Spleen (tissue), 11 donors: ENCODE results near the gene ALKBH5. TPM values are rescaled to one million over a fixed set of nuclear protein-coding genes. Genes with fewer than 3 reads are reported as not detected.
"Not testable (repeated sequence)": the region's sequence is repeated elsewhere in the genome, so short reads cannot be mapped to it uniquely, and the experiment has no call there.

Experiments
- DNase-seq: peaks from one replicate; pipeline ENCODE4 v3.0.0-alpha.2; 2020
- H3K27ac ChIP-seq, 8 donors: fragments of 200-600 bp; sonication (generic) in 7 of 8; 1 replicate in 4 of 8; 2 replicates in 4 of 8; pipeline versions ENCODE4 v1.5.0 to v1.8.0; 2016 to 2021; ENCODE audit warnings: inconsistent platforms in 4 of 8, mild to moderate bottlenecking in 4 of 8, moderate library complexity in 1 of 8
- H3K27me3 ChIP-seq, 7 donors: fragments of 200-600 bp; sonication (generic) in 6 of 7; replicated peaks in 1 of 7; 1 replicate in 4 of 7; 2 replicates in 3 of 7; pipeline versions ENCODE4 v1.5.0 to v1.8.0; 2016 to 2021; ENCODE audit warnings: inconsistent platforms in 3 of 7, mild to moderate bottlenecking in 1 of 7
- H3K36me3 ChIP-seq, 6 donors: fragments of 200-600 bp; sonication (generic) in 5 of 6; 1 replicate in 4 of 6; 2 replicates in 2 of 6; pipeline versions ENCODE4 v1.5.0 to v1.8.0; 2016 to 2021; ENCODE audit warnings: inconsistent platforms in 2 of 6
- H3K4me1 ChIP-seq, 6 donors: fragments of 200-600 bp; sonication (generic) in 5 of 6; 1 replicate in 3 of 6; 2 replicates in 3 of 6; pipeline versions ENCODE4 v1.5.0 to v1.8.0; 2016 to 2021; ENCODE audit warnings: inconsistent platforms in 3 of 6
- H3K4me3 ChIP-seq, 8 donors: fragments of 200-600 bp; sonication (generic) in 7 of 8; 1 replicate in 4 of 8; 2 replicates in 4 of 8; pipeline versions ENCODE4 v1.5.0 to v1.8.0; 2016 to 2021; ENCODE audit warnings: inconsistent platforms in 4 of 8, mild to moderate bottlenecking in 4 of 8, moderate library complexity in 2 of 8
- H3K9me3 ChIP-seq, 8 donors: fragments of 200-600 bp; sonication (generic) in 7 of 8; 1 replicate in 4 of 8; 2 replicates in 4 of 8; pipeline versions ENCODE4 v1.5.0 to v1.8.0; 2016 to 2021; ENCODE audit warnings: inconsistent platforms in 4 of 8
- CTCF ChIP-seq, 11 experiments: fragments of 200-600 bp in 7 of 11; fragments of 450-650 bp in 4 of 11; sonication (generic) in 4 of 11; IDR thresholded peaks in 8 of 11; conservative IDR thresholded peaks in 3 of 11; 1 replicate in 7 of 11; 2 replicates in 4 of 11; pipeline versions ENCODE4 v1.4.0 to v1.8.0; 2016 to 2021; ENCODE audit warnings: antibody characterized with exemption in 11 of 11, inconsistent platforms in 4 of 11, mild to moderate bottlenecking in 1 of 11
- POLR2A ChIP-seq, 3 donors: fragments of 450-650 bp; IDR thresholded peaks; one replicate each; pipeline ENCODE4 v1.5.1; 2017; ENCODE audit warnings: antibody characterized with exemption in 3 of 3, mild to moderate bottlenecking in 1 of 3
- POLR2AphosphoS5 ChIP-seq, 3 donors: sonication (generic); formaldehyde crosslinking; IDR thresholded peaks; one replicate each; pipeline ENCODE4 v1.5.1; 2017; ENCODE audit warnings: antibody characterized with exemption in 3 of 3
- WGBS, 5 donors: extraction: QIAGEN DNeasy Blood & Tissue Kit in 3 of 5; methylation state at CpG; one replicate each; pipeline versions ENCODE4 v1.1.5 to v1.1.7; 2013 to 2018; 5-methylcytosine and 5-hydroxymethylcytosine counted together
- intact Hi-C: fragments of 100-400 bp; cut with DNase I; formaldehyde crosslinking; loops from one replicate; pipeline ENCODE4 v1.15.0; 2023; ENCODE audit warnings: low total_unique reads
- polyA plus RNA-seq, 3 donors: library from polyadenylated mRNA; stranded (reverse); fragments of 200-250 nt; gene quantifications; one replicate each; pipeline ENCODE4 v1.2.1, GENCODE V29; 2013
- total RNA-seq, 7 donors: library from RNA; depleted of rRNA in 3 of 7; stranded (reverse); fragments of >200 nt in 3 of 7; fragmentation: NEBNext Ultra II Directional in 4 of 7; extraction: Animal tissue kit (Norgen Biotek cat#: 25700) in 4 of 7; gene quantifications; one replicate each; pipeline versions ENCODE4 v1.1.0 to v1.2.1, GENCODE V29; 2016 to 2021
- donor health status: healthy with polysubstance abuse.
- donor health status: DM: no; HTN: no; CAD: no; lungs with moderate emphysema.
- donor health status: DM: no; HTN: no; CAD: no.
- donor health status: Bipolar disorder and iron deficiency.
- donor health status: healthy.
- donor health status: DM: no; HTN: no; CAD: no.
- donor health status: DM: yes; HTN: yes; CAD: no.

ALKBH5 gene
- total and polyA plus RNA-seq, 10 donors: 27.1 to 120 (median 94.3) TPM

GRCh38 chr17:18206962-18207361 is 23.3 kb downstream of the ALKBH5 start:
- Histone ChIP-seq H3K27ac (no peak overlapping the region), H3K36me3 (peaks cover 4 to 99% (median 78%) of the 10 kb centered on the region in 6 donors), H3K4me3 (no peak overlapping the region), H3K9me3 (no peaks in the 10 kb centered on the region), H3K27me3 (no peaks in the 10 kb centered on the region), H3K4me1 (peaks cover 0 to 3% (median 0%) of the 10 kb centered on the region in 6 donors)
- DNase-seq: no peak
- intact Hi-C loops: no loop called here
- TF ChIP-seq POLR2A (IDR thresholded peaks at IDR 0.05): no peak

GRCh38 chr17:18208092-18208491 is 24.5 kb downstream of the ALKBH5 start:
- intact Hi-C loops: no loop called here
- 90 to 96% (median 94%) methylated on average over 19 of the region's 19 CpGs for WGBS, 5 donors
- no peaks in the 10 kb centered on the region for H3K9me3 ChIP-seq
- H3K4me3 ChIP-seq: no peak overlapping the region
- no peak for DNase-seq
- TF ChIP-seq POLR2A (IDR thresholded peaks at IDR 0.05): no peak
- no peak for TF ChIP-seq CTCF (IDR thresholded peaks at IDR 0.05 in 8 of 11, conservative IDR thresholded peaks at IDR 0.05 in 3 of 11)
- TF ChIP-seq POLR2AphosphoS5 (IDR thresholded peaks at IDR 0.05): no peak
- no peaks in the 10 kb centered on the region for H3K27me3 ChIP-seq
- H3K4me1 ChIP-seq: peaks cover 0 to under 1% (median 0%) of the 10 kb centered on the region in 6 donors
- peaks cover 4 to 88% (median 71%) of the 10 kb centered on the region in 6 donors for H3K36me3 ChIP-seq
- no peak overlapping the region for H3K27ac ChIP-seq

- Histone ChIP-seq H3K36me3 (peaks cover 4 to 31% (median 27%) of the 10 kb centered on the region in 6 donors), H3K27ac (no peak overlapping the region), H3K4me1 (peaks cover 0 to 17% (median 5%) of the 10 kb centered on the region in 6 donors), H3K9me3 (no peaks in the 10 kb centered on the region), H3K4me3 (no peak overlapping the region), H3K27me3 (no peaks in the 10 kb centered on the region)
- no peak for DNase-seq
- TF ChIP-seq POLR2AphosphoS5 (IDR thresholded peaks at IDR 0.05) (no peak), POLR2A (IDR thresholded peaks at IDR 0.05) (no peak), CTCF (IDR thresholded peaks at IDR 0.05 in 8 of 11, conservative IDR thresholded peaks at IDR 0.05 in 3 of 11) (no peak)
- intact Hi-C loops: no loop called here
- 73 to 84% (median 81%) methylated on average over 7 of the region's 7 CpGs for WGBS, 5 donors
These were observed 30.1 kb downstream of the ALKBH5 start for GRCh38 chr17:18213666-18214270.

- H3K4me3 ChIP-seq, H3K27me3 ChIP-seq, H3K36me3 ChIP-seq, DNase-seq, H3K27ac ChIP-seq, H3K9me3 ChIP-seq: not testable (repeated sequence)
- intact Hi-C loops: loop anchor here (5.0 kb wide), 1 partner anchor 75 kb away; no protein-coding TSS in a partner anchor
- 86 to 88% (median 87%) methylated on average over 11 of the region's 11 CpGs for WGBS, 5 donors
- H3K4me1 ChIP-seq: peaks cover 0 to 20% (median 9%) of the 10 kb centered on the region in 6 donors
These were observed 33.3 kb downstream of the ALKBH5 start for GRCh38 chr17:18216906-18217305.

- Histone ChIP-seq H3K27me3 (no peaks in the 10 kb centered on the region), H3K36me3 (no peaks in the 10 kb centered on the region), H3K4me3 (no peak overlapping the region), H3K27ac (no peak overlapping the region), H3K9me3 (no peaks in the 10 kb centered on the region), H3K4me1 (peaks cover 0 to 20% (median 9%) of the 10 kb centered on the region in 6 donors)
- DNase-seq: peak; percentile 90
- WGBS, 5 donors: 8 to 17% (median 12%) methylated on average over 5 to 6 of the region's 6 CpGs
- intact Hi-C loops: loop anchor here (5.0 kb wide), 1 partner anchor 75 kb away; no protein-coding TSS in a partner anchor
- TF ChIP-seq CTCF (IDR thresholded peaks at IDR 0.05 in 8 of 11, conservative IDR thresholded peaks at IDR 0.05 in 3 of 11) (peak; percentile 85 to 96 (median 92)), POLR2A (IDR thresholded peaks at IDR 0.05) (no peak), POLR2AphosphoS5 (IDR thresholded peaks at IDR 0.05) (peak in 2 of 3 donors; percentile 32 to 47)
These were observed 33.9 kb downstream of the ALKBH5 start for GRCh38 chr17:18217412-18218015.
